ENCODE data around the gene FAM120B.

The FAM120B gene

GRCh38 chr6:170289180-170289931 is 17.2 kb upstream of the FAM120B start:
- ATAC-seq (ENCODE audit: insufficient read depth, low read depth) (no peak), DNase-seq (no peak)
- H2AFZ ChIP-seq (ENCODE audit: low read depth, low read length), result no peak overlapping the region
- peak overlapping the region; percentile 54; the same call in 1 of the 2 replicates for H3K9ac ChIP-seq (ENCODE audit: low read depth, low read length)
- H3K4me3 ChIP-seq (ENCODE audit: low read depth in 1 of 2, low read length in 2 of 2), result peak overlapping the region in 1 of 2 experiments; percentile 71; a peak in 2 of 4 replicates
- H3K27me3 ChIP-seq (ENCODE audit: insufficient read depth, low read length, poor library complexity), result peaks cover 57% of the 10 kb centered on the region
- TF ChIP-seq EZH2 (IDR thresholded peaks at IDR 0.05; ENCODE audit: borderline replicate concordance, low read depth, low read length, severe bottlenecking) (no peak), CTCF (IDR thresholded peaks at IDR 0.05; ENCODE audit: borderline replicate concordance, extremely low read depth, low read length, poor library complexity, severe bottlenecking) (no peak)
- H3K4me1 ChIP-seq (ENCODE audit: insufficient read depth, low read length), result peaks cover 24% of the 10 kb centered on the region
- H4K20me1 ChIP-seq (ENCODE audit: insufficient read depth, low read length), result peaks cover 36% of the 10 kb centered on the region
- no peaks in the 10 kb centered on the region for H3K79me2 ChIP-seq (ENCODE audit: insufficient read depth, low read length)
- H3K4me2 ChIP-seq (ENCODE audit: insufficient read depth, low read length), result peak overlapping the region; percentile 93
- no peaks in the 10 kb centered on the region for H3K36me3 ChIP-seq (ENCODE audit: insufficient read depth, low read length)
- H3K9me3 ChIP-seq (ENCODE audit: insufficient read depth, low read length, severe bottlenecking), result no peaks in the 10 kb centered on the region
- H3K27ac ChIP-seq (ENCODE audit: low read length), result no peak overlapping the region

GRCh38 chr6:170289951-170290295 is 16.6 kb upstream of the FAM120B start:
- Histone ChIP-seq H3K27me3 (ENCODE audit: insufficient read depth, low read length, poor library complexity) (peaks cover 63% of the 10 kb centered on the region), H3K4me1 (ENCODE audit: insufficient read depth, low read length) (peaks cover 25% of the 10 kb centered on the region), H3K9ac (ENCODE audit: low read depth, low read length) (peak overlapping the region; percentile 54), H3K79me2 (ENCODE audit: insufficient read depth, low read length) (no peaks in the 10 kb centered on the region), H3K4me3 (ENCODE audit: low read depth in 1 of 2, low read length in 2 of 2) (peak overlapping the region; percentile 59 to 71; a peak in 3 of 4 replicates), H3K27ac (ENCODE audit: low read length) (no peak overlapping the region), H3K9me3 (ENCODE audit: insufficient read depth, low read length, severe bottlenecking) (no peaks in the 10 kb centered on the region), H4K20me1 (ENCODE audit: insufficient read depth, low read length) (peaks cover 42% of the 10 kb centered on the region), H3K36me3 (ENCODE audit: insufficient read depth, low read length) (no peaks in the 10 kb centered on the region), H3K4me2 (ENCODE audit: insufficient read depth, low read length) (peak overlapping the region; percentile 93), H2AFZ (ENCODE audit: low read depth, low read length) (peak overlapping the region; percentile 76; the same call in 1 of the 2 replicates)
- ATAC-seq (ENCODE audit: insufficient read depth, low read depth) (no peak), DNase-seq (no peak)
- TF ChIP-seq CTCF (IDR thresholded peaks at IDR 0.05; ENCODE audit: borderline replicate concordance, extremely low read depth, low read length, poor library complexity, severe bottlenecking) (no peak), EZH2 (IDR thresholded peaks at IDR 0.05; ENCODE audit: borderline replicate concordance, low read depth, low read length, severe bottlenecking) (no peak)

- H3K9ac ChIP-seq (ENCODE audit: low read depth, low read length), result peak within 1 kb of the TSS; percentile 54
- no peaks in the 10 kb centered on the region for H3K79me2 ChIP-seq (ENCODE audit: insufficient read depth, low read length)
- DNase-seq (peak; percentile 60), ATAC-seq (ENCODE audit: insufficient read depth, low read depth) (peak; percentile 61)
- no peak within 1 kb of the TSS for H3K27ac ChIP-seq (ENCODE audit: low read length)
- peak within 1 kb of the TSS; percentile 59 to 71; a peak in 3 of 4 replicates for H3K4me3 ChIP-seq (ENCODE audit: low read depth in 1 of 2, low read length in 2 of 2)
- no peak for TF ChIP-seq CTCF (IDR thresholded peaks at IDR 0.05; ENCODE audit: borderline replicate concordance, extremely low read depth, low read length, poor library complexity, severe bottlenecking)
- peak; percentile 99 for TF ChIP-seq EZH2 (IDR thresholded peaks at IDR 0.05; ENCODE audit: borderline replicate concordance, low read depth, low read length, severe bottlenecking)
- H3K27me3 ChIP-seq (ENCODE audit: insufficient read depth, low read length, poor library complexity), result peaks cover 69% of the 10 kb centered on the region
- peaks cover 46% of the 10 kb centered on the region for H4K20me1 ChIP-seq (ENCODE audit: insufficient read depth, low read length)
- H3K4me1 ChIP-seq (ENCODE audit: insufficient read depth, low read length), result peaks cover 31% of the 10 kb centered on the region
- no peaks in the 10 kb centered on the region for H3K36me3 ChIP-seq (ENCODE audit: insufficient read depth, low read length)
- H2AFZ ChIP-seq (ENCODE audit: low read depth, low read length), result peak within 1 kb of the TSS; percentile 76
- H3K9me3 ChIP-seq (ENCODE audit: insufficient read depth, low read length, severe bottlenecking), result no peaks in the 10 kb centered on the region
- H3K4me2 ChIP-seq (ENCODE audit: insufficient read depth, low read length), result peak within 1 kb of the TSS; percentile 93
Observed at GRCh38 chr6:170290296-170291128, 16.0 kb upstream of the FAM120B start, which contains the start of gene DLL1. DLL1 (minus strand) TSS chr6:170291078; CDS start chr6:170290139, 939 bp downstream.
